Activated CD4-positive, alpha-beta memory T cell treated with anti-CD3 and anti-CD28 coated beads, Interleukin-2, amount 10 ng/mL, durations not matched to agents 7 days and 5 days (primary cell): Measurements from ENCODE around the gene WDR70. TPM values are rescaled to one million over a fixed set of nuclear protein-coding genes. Genes with fewer than 3 reads are reported as not detected.

Experiments used
- CTCF ChIA-PET: fragments of 350-600 bp; sonication (Branson Sonifier 250); formaldehyde crosslinking; loops from one replicate; lab custom pipeline; 2021; ENCODE audit warnings: antibody characterized with exemption, inconsistent platforms; lab: Charles Lee
- POLR2A ChIA-PET: fragments of 350-600 bp; sonication (Branson Sonifier 250); formaldehyde crosslinking; loops from one replicate; lab custom pipeline; 2021; ENCODE audit warnings: antibody characterized with exemption; lab: Charles Lee
- DNase-seq: peaks from one replicate; pipeline ENCODE4 v3.0.0-alpha.2; 2020
- H3K27ac Mint-ChIP-seq: one replicate; pipeline ENCODE4 v1.8.0; 2021; ENCODE audit warnings: mild to moderate bottlenecking, mixed read lengths
- H3K27me3 Mint-ChIP-seq: one replicate; pipeline ENCODE4 v1.8.0; 2021; ENCODE audit warnings: mixed read lengths
- H3K36me3 Mint-ChIP-seq: one replicate; pipeline ENCODE4 v1.8.0; 2021; ENCODE audit warnings: low read depth, mixed read lengths
- H3K4me1 Mint-ChIP-seq: one replicate; pipeline ENCODE4 v1.8.0; 2021; ENCODE audit warnings: mixed read lengths
- H3K4me3 Mint-ChIP-seq: one replicate; pipeline ENCODE4 v1.8.0; 2021; ENCODE audit warnings: mild to moderate bottlenecking, mixed read lengths
- H3K9me3 Mint-ChIP-seq: one replicate; pipeline ENCODE4 v1.8.0; 2021; ENCODE audit warnings: mixed read lengths
- total RNA-seq, 2 experiments: library from RNA; stranded (reverse); gene quantifications; one replicate each; pipeline ENCODE4 v1.2.3, GENCODE V29; 2021

The WDR70 gene
- total RNA-seq, 2 experiments from 2014 or later: 25.7 to 26.9 TPM

DNA sequence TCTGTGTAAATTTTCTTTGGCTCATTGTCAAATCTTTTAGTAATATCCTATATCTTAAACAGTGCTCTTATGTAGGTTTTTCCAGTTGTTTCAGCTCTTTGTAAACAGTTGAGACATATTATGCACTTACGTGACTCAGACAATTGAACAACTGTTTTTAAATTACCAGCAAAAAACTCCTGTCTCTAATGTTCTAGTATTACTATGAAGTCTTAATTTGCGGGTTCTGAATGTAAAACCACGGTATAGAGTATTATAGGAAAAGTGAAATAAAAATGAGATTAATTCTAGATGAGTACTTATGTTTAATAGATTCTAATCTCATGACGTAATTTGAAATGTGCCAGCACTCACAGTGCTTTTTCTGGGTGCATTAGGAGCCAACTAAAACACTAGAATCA is 324.7 kb downstream of the WDR70 start:
- H3K4me1 Mint-ChIP-seq: no peaks in the 10 kb centered on the region
- no peak overlapping the region for H3K27ac Mint-ChIP-seq
- no peak for DNase-seq
- ChIA-PET POLR2A (no interaction called here), CTCF (no interaction called here)
- H3K36me3 Mint-ChIP-seq: peaks cover 8% of the 10 kb centered on the region
- no peak overlapping the region for H3K4me3 Mint-ChIP-seq
- H3K9me3 Mint-ChIP-seq: no peaks in the 10 kb centered on the region
- H3K27me3 Mint-ChIP-seq: no peaks in the 10 kb centered on the region

DNA sequence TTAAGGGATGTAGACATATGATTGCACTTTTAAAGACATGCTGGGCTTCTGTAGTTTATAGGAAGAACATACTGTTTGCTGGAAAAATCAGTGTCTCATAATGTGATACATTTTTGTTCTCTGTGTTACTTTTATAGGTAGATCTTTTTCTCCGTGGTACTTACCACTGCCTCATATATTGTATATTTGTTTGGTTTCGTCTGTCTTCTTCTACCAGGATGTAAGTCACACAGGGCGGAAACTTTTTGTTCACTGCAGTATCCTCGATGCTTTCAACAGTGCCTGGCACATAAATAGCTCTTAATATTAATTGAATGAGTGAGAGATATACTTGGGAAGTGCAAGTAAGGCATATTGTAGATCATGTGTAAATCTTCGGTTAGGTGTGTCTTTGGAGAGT is 325.3 kb downstream of the WDR70 start:
- Mint-ChIP-seq H3K27me3 (no peaks in the 10 kb centered on the region), H3K9me3 (no peaks in the 10 kb centered on the region), H3K27ac (no peak overlapping the region), H3K4me1 (no peaks in the 10 kb centered on the region), H3K36me3 (peaks cover 5% of the 10 kb centered on the region), H3K4me3 (no peak overlapping the region)
- CTCF ChIA-PET: no interaction called here
- POLR2A ChIA-PET: no interaction called here
- no peak for DNase-seq

DNA sequence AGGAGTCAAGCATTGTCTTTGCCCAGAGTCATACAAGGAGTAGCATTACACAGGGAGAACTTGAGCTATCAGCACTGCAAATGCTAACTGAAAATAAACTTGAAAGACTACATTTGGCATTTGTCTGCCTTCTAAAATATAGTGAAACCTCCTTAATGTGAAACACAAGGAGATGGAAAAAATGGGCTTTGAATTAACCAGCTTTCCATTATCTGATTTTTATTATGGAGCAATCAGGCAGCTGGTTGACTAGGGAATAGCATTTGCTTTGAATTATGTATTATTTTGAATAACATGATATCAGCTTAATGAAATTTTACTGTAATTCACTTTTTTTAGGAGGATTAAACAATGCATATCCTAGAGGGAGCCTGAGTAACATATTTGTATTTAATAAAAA is 329.9 kb downstream of the WDR70 start:
- Mint-ChIP-seq H3K4me3 (no peak overlapping the region), H3K4me1 (peaks cover 1% of the 10 kb centered on the region), H3K9me3 (no peaks in the 10 kb centered on the region), H3K27ac (no peak overlapping the region), H3K36me3 (peaks cover 5% of the 10 kb centered on the region), H3K27me3 (no peaks in the 10 kb centered on the region)
- ChIA-PET CTCF (no interaction called here), POLR2A (no interaction called here)
- no peak for DNase-seq

DNA sequence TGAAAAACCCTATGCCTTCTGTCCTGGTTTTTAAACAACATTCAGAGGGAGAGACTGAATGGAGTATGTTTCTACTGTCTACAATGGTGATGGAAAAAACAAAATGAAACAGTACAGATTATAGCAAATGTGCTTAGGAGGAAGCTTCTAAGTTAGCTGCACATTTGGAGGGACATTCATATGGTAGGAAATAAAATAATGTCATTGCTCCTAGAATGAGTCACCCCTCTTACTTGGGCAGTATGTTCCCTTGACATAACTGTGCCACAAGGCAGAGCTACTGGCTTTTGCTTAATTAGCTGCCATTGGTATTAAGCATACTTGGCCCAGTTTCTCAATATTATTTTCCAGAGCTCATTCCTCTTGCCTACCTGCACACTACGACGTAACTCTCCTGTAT is 331.8 kb downstream of the WDR70 start:
- ChIA-PET CTCF (no interaction called here), POLR2A (interaction anchor here (0.9 to 1.4 kb wide), 2 partner anchors 10 to 28 kb away, joined by 3 to 4 read pairs; no protein-coding TSS in a partner anchor)
- Mint-ChIP-seq H3K4me3 (no peak overlapping the region), H3K9me3 (no peaks in the 10 kb centered on the region), H3K36me3 (peaks cover 5% of the 10 kb centered on the region), H3K4me1 (peaks cover 1% of the 10 kb centered on the region), H3K27me3 (no peaks in the 10 kb centered on the region), H3K27ac (no peak overlapping the region)
- DNase-seq: no peak

DNA sequence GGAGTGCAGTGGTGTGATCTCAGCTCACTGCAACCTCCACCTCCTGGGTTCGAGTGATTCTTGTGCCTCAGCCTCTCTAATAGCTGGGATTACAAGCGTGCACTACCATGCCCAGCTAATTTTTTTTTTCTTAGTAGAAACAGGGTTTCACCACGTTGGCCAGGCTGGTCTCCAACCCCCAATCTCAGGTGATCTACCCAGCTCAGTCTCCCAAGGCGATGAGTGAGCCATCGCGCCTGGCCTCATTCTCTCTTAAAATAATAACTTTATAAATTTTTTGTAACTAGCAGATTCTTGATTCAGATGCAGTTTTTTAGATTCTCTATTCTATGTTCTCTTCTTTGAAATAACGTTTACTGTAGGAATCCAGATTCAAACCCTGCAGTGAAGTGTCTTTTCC is 333.6 kb downstream of the WDR70 start:
- H3K4me1 Mint-ChIP-seq: peaks cover 1% of the 10 kb centered on the region
- no peak overlapping the region for H3K27ac Mint-ChIP-seq
- H3K4me3 Mint-ChIP-seq: no peak overlapping the region
- no peak for DNase-seq
- H3K9me3 Mint-ChIP-seq: no peaks in the 10 kb centered on the region
- no peaks in the 10 kb centered on the region for H3K27me3 Mint-ChIP-seq
- ChIA-PET POLR2A (no interaction called here), CTCF (interaction anchor here (1.2 kb wide), 1 partner anchor 11 kb away, joined by 3 read pairs; no protein-coding TSS in a partner anchor)
- H3K36me3 Mint-ChIP-seq: no peaks in the 10 kb centered on the region

DNA sequence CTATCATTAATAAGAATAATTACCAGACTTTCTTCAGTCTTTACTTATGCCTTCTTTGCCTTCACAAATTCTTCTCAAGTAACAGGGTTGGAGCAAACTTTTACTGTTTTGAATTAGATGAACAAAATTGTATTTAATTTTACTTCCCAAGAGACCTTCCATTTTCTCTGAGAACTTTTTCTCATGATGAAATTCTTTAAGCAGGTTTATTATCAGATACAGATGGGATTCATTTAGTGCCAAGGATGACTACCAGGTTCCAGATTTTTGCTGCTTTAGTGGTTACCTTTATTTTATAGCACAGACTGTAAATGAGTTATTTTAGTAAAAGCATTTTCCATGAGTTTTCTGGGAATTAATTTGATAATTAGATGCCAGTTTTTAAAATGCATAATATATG is 335.6 kb downstream of the WDR70 start:
- CTCF ChIA-PET: no interaction called here
- POLR2A ChIA-PET: interaction anchor here (1.4 kb wide), 1 partner anchor 8 kb away, joined by 3 read pairs; no protein-coding TSS in a partner anchor
- no peak for DNase-seq
- Mint-ChIP-seq H3K9me3 (no peaks in the 10 kb centered on the region), H3K4me3 (no peak overlapping the region), H3K4me1 (peaks cover 1% of the 10 kb centered on the region), H3K27ac (no peak overlapping the region), H3K36me3 (peaks cover 3% of the 10 kb centered on the region), H3K27me3 (no peaks in the 10 kb centered on the region)

DNA sequence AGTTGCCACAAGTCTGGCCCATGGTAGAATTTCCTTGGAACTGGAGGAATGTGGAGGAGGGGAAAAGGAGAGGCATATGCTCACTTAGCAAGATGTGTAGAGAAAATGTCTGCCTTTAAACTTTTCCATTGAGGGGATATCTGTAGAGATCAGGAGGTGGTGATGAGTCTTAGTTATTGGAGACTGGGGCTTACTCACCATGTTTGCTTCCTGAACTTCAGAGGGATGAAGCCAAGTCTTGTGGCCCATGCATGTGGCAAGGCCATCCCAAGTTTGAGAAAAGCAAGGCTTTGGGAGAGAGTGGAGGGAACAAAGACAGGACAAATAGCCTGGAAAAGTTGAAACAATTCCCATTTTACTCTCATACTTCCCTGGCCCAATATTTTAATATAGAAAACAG is 336.2 kb downstream of the WDR70 start:
- no peak for DNase-seq
- peaks cover 4% of the 10 kb centered on the region for H3K4me1 Mint-ChIP-seq
- no peak overlapping the region for H3K27ac Mint-ChIP-seq
- H3K4me3 Mint-ChIP-seq: no peak overlapping the region
- CTCF ChIA-PET: no interaction called here
- POLR2A ChIA-PET: no interaction called here
- no peaks in the 10 kb centered on the region for H3K9me3 Mint-ChIP-seq
- peaks cover 5% of the 10 kb centered on the region for H3K36me3 Mint-ChIP-seq
- H3K27me3 Mint-ChIP-seq: no peaks in the 10 kb centered on the region

DNA sequence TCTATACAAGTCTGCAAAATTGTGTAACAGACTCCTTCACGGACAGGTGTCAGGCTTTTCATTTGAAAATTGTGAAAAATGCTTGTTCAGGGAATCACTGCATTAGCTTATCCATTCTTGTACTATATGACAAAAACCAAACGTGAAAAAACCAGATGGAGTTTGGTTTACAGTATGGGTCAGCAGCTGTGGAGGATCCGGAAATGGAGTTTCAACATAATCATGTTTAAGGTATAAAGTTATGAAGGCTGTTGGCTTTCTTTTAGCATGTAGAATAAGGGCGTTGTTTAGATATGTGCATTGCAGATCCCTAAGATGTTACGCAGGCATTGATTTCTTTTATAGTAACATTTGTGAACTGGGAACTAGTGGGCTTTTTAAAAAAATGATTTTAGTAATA is 336.9 kb downstream of the WDR70 start:
- Mint-ChIP-seq H3K4me1 (peaks cover 9% of the 10 kb centered on the region), H3K4me3 (no peak overlapping the region), H3K27me3 (no peaks in the 10 kb centered on the region), H3K9me3 (no peaks in the 10 kb centered on the region), H3K36me3 (peaks cover 9% of the 10 kb centered on the region), H3K27ac (no peak overlapping the region)
- DNase-seq: no peak
- POLR2A ChIA-PET: no interaction called here
- CTCF ChIA-PET: no interaction called here

DNA sequence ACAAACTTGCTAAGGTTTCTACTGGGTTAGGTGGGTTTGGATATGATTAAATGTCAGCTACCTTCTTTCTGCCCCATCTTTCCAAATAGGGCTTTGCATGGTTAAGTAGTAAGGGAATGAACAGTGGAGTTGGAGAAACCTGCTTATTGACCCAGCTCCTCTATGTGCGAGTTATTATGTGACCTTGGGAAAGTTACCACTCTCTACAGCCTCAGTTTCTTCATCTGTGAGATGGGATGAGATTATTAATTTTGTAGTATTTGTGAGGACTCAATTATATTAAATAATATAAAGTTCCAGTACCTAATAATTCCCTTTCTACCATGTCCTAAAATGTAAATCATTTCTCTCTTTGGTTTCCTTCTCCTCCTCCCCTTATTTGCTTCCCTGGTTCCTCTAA is 337.3 kb downstream of the WDR70 start:
- Mint-ChIP-seq H3K36me3 (peaks cover 9% of the 10 kb centered on the region), H3K27ac (no peak overlapping the region), H3K4me3 (no peak overlapping the region), H3K9me3 (no peaks in the 10 kb centered on the region), H3K27me3 (no peaks in the 10 kb centered on the region), H3K4me1 (peaks cover 13% of the 10 kb centered on the region)
- CTCF ChIA-PET: no interaction called here
- POLR2A ChIA-PET: no interaction called here
- no peak for DNase-seq

DNA sequence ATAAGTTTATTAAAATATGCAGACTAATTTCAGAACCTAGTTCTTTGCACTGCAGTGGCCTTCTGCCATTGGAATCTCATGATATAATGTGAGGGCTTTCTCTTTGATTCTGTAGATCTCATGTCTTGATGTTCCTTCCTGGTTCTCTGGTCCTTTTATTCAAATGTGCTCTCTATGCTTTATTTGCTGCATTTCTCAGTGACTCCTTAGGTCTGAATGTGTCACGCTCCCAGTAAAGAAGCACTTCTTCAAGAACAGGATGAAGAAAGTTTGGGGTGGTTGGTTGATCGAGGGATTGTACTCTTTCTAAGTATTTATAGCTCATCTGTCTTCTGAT is 338.1 kb downstream of the WDR70 start:
- Mint-ChIP-seq H3K27ac (no peak overlapping the region), H3K4me1 (peaks cover 19% of the 10 kb centered on the region), H3K36me3 (peaks cover 9% of the 10 kb centered on the region), H3K4me3 (no peak overlapping the region), H3K27me3 (no peaks in the 10 kb centered on the region), H3K9me3 (no peaks in the 10 kb centered on the region)
- POLR2A ChIA-PET: no interaction called here
- DNase-seq: no peak
- CTCF ChIA-PET: no interaction called here

DNA sequence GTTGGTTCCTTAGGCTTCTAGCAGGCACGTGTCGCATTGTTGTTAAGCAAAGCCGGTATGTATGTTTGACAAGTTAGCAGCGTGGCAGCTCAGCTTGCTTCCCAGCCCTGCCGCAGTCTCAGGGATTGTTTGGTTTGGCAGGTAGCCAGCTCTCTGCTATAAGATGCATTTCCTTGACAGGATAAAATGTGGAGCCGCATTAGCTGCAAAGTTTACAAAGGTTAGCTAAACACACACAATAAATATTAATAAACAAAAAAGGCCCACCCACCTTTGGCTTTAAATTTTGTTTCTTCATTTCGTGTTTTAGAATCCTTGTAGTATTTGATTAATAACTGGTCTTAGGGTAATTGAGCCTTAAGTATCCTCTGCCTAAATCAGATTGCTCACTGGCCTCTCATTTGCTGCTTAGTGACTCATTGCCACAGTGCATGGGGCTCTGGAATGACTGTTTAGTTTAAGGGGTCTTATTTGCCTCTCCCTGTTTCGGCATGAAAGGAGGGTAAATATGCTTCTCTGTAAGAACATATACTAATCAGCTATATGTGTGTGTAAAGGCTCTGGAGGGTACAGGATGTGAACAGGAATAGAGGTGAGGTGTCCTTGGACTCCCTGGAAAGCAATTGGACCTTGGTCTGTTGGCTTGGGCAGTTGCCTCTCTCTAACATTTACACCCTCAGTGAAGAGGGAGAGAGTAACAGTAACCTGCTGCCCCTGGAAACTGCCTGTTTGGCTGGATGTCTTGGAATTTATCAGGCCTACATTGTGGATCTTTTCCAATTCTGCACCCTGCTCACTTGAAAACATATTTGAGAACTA is 338.7 kb downstream of the WDR70 start:
- Mint-ChIP-seq H3K9me3 (no peaks in the 10 kb centered on the region), H3K27me3 (no peaks in the 10 kb centered on the region), H3K36me3 (peaks cover 11% of the 10 kb centered on the region), H3K27ac (no peak overlapping the region), H3K4me1 (peaks cover 25% of the 10 kb centered on the region), H3K4me3 (no peak overlapping the region)
- CTCF ChIA-PET: no interaction called here
- POLR2A ChIA-PET: no interaction called here
- no peak for DNase-seq

DNA sequence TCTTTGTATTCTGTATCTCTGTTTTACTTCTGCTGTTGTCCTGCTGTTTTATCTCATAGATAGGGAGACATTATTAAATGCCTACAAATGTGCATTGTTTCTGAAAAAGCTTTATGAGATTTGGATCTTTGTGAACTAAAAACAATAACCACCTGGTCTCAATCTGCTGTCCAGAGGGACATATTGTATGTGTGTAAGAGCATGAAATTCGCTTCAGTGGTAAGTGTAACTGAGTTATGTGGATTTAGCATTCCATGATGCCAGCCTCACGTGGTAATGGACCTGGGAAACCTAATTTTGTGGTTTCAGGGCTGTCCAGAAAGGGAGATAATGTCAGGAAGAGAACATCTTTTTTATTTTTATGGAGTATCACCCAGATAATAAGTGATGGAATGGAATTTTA is 341.4 kb downstream of the WDR70 start:
- no peak overlapping the region for H3K27ac Mint-ChIP-seq
- peaks cover 35% of the 10 kb centered on the region for H3K4me1 Mint-ChIP-seq
- POLR2A ChIA-PET: interaction anchor here (1.5 to 5.1 kb wide), 2 partner anchors 9 to 17 kb away, joined by 4 to 60 read pairs; no protein-coding TSS in a partner anchor
- H3K36me3 Mint-ChIP-seq: peaks cover 12% of the 10 kb centered on the region
- CTCF ChIA-PET: interaction anchor here (1.6 kb wide), 1 partner anchor 308 kb away, joined by 4 read pairs; no protein-coding TSS in a partner anchor
- no peaks in the 10 kb centered on the region for H3K27me3 Mint-ChIP-seq
- DNase-seq: no peak
- H3K9me3 Mint-ChIP-seq: no peaks in the 10 kb centered on the region
- H3K4me3 Mint-ChIP-seq: no peak overlapping the region

DNA sequence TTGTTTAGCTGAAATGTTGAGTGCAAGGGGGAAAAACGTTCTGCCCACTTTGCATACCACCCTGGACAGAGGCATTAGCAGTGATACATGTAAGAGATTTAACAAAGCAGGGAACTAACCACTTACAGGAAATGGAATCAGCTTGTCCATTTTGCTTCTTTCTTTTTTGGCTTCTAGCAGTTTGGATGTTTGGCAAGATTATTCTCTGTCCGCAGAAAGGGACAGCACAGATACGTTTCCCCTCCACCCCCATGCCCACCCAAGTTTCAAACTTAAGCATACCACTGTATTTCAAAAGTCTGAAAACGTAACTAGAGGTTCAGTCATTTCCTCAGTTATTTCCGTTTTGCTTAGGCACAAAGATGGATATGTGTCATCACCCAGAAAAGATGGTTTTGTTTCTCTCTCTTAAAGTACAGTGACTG is 342.3 kb downstream of the WDR70 start:
- Mint-ChIP-seq H3K4me3 (peak overlapping the region; percentile 42), H3K4me1 (peaks cover 35% of the 10 kb centered on the region), H3K36me3 (peaks cover 17% of the 10 kb centered on the region), H3K27ac (peak overlapping the region; percentile 90), H3K9me3 (no peaks in the 10 kb centered on the region), H3K27me3 (no peaks in the 10 kb centered on the region)
- POLR2A ChIA-PET: interaction anchor here (1.0 to 5.1 kb wide), 4 partner anchors 10 to 845 kb away, joined by 4 to 60 read pairs (median 4); partner anchors contain the start of genes NIPBL and NUP155
- DNase-seq: peak; percentile 29
- CTCF ChIA-PET: interaction anchor here (0.8 to 1.6 kb wide), 3 partner anchors 14 to 308 kb away, joined by 3 to 4 read pairs (median 3); no protein-coding TSS in a partner anchor
